Measurements from ENCODE around the gene CTIF.
A peak's percentile ranks its signal among the peaks of the same experiment; 100 is the strongest.

CTIF gene

GRCh38 chr18:48784656-48785055 lies 245.8 kb downstream of the CTIF start:
- H2BK5ac ChIP-seq (ENCODE audit: low read length), result no peak overlapping the region
- H2BK15ac ChIP-seq (ENCODE audit: low read length), result no peak overlapping the region
- H3K4me1 ChIP-seq (ENCODE audit: control insufficient read depth in 2 of 2, insufficient read depth in 1 of 2, low read depth in 1 of 2, low read length in 2 of 2), result peaks cover 27 to 35% of the 10 kb centered on the region in 2 donors
- no peak overlapping the region for H2BK12ac ChIP-seq (ENCODE audit: low read length)
- H3K4me3 ChIP-seq (ENCODE audit: low read length in 2 of 2), result no peak overlapping the region
- H3K27me3 ChIP-seq (ENCODE audit: control insufficient read depth in 3 of 3, insufficient read depth in 3 of 3, low read depth in 1 of 3, low read length in 3 of 3), result no peaks in the 10 kb centered on the region
- H2AK5ac ChIP-seq (ENCODE audit: low read depth, low read length), result no peak overlapping the region
- H3K4me2 ChIP-seq (ENCODE audit: insufficient read depth, low read length, poor library complexity, severe bottlenecking), result no peak overlapping the region
- H2AFZ ChIP-seq (ENCODE audit: low read length), result no peak overlapping the region
- H4K8ac ChIP-seq (ENCODE audit: low read depth, low read length), result no peak overlapping the region
- no peak for DNase-seq (ENCODE audit: low spot score)
- no peaks in the 10 kb centered on the region for H3K79me1 ChIP-seq (ENCODE audit: low read depth, low read length)
- no peak overlapping the region for H3K4ac ChIP-seq (ENCODE audit: low read length)
- no peak overlapping the region for H3K27ac ChIP-seq (replicated peaks; ENCODE audit: low read length)
- H3K14ac ChIP-seq (ENCODE audit: low read length), result no peak overlapping the region
- H3K9me3 ChIP-seq (replicated peaks in 1 of 2; ENCODE audit: control insufficient read depth in 2 of 2, insufficient read depth in 1 of 2, low read depth in 1 of 2, low read length in 2 of 2), result peaks cover 0 to 2% of the 10 kb centered on the region in 2 donors
- peak overlapping the region; percentile 82 for H3K9ac ChIP-seq (ENCODE audit: low read depth, low read length, poor library complexity)
- no CpG with 5 or more reads among the region's 5 CpGs for WGBS, 2 donors (ENCODE audit: extremely low coverage in 2 of 2, insufficient read length in 2 of 2, insufficient replicate concordance in 1 of 2)
- no peak overlapping the region for H4K91ac ChIP-seq (ENCODE audit: low read depth, low read length, poor library complexity)
- H3K18ac ChIP-seq (ENCODE audit: low read length), result no peak overlapping the region
- no peak overlapping the region for H3K23ac ChIP-seq (ENCODE audit: low read depth, low read length, poor library complexity)
- no peaks in the 10 kb centered on the region for H3K36me3 ChIP-seq (replicated peaks in 1 of 2; ENCODE audit: control insufficient read depth in 2 of 2, insufficient read depth in 2 of 2, low read length in 2 of 2)
- H2BK120ac ChIP-seq (ENCODE audit: low read depth, low read length), result no peak overlapping the region

- H2BK12ac ChIP-seq (ENCODE audit: low read length), result no peak overlapping the region
- no peak for DNase-seq (ENCODE audit: low spot score)
- H4K91ac ChIP-seq (ENCODE audit: low read depth, low read length, poor library complexity), result no peak overlapping the region
- H2AFZ ChIP-seq (ENCODE audit: low read length), result no peak overlapping the region
- no peak overlapping the region for H2AK5ac ChIP-seq (ENCODE audit: low read depth, low read length)
- H3K23ac ChIP-seq (ENCODE audit: low read depth, low read length, poor library complexity), result no peak overlapping the region
- H3K79me1 ChIP-seq (ENCODE audit: low read depth, low read length), result no peaks in the 10 kb centered on the region
- no peak overlapping the region for H3K4me3 ChIP-seq (ENCODE audit: low read length in 2 of 2)
- no peak overlapping the region for H3K9ac ChIP-seq (ENCODE audit: low read depth, low read length, poor library complexity)
- H3K9me3 ChIP-seq (replicated peaks in 1 of 2; ENCODE audit: control insufficient read depth in 2 of 2, insufficient read depth in 1 of 2, low read depth in 1 of 2, low read length in 2 of 2), result peaks cover 0 to 2% of the 10 kb centered on the region in 2 donors
- H3K14ac ChIP-seq (ENCODE audit: low read length), result no peak overlapping the region
- peaks cover 24 to 30% of the 10 kb centered on the region in 2 donors for H3K4me1 ChIP-seq (ENCODE audit: control insufficient read depth in 2 of 2, insufficient read depth in 1 of 2, low read depth in 1 of 2, low read length in 2 of 2)
- no peak overlapping the region for H4K8ac ChIP-seq (ENCODE audit: low read depth, low read length)
- H3K27me3 ChIP-seq (ENCODE audit: control insufficient read depth in 3 of 3, insufficient read depth in 3 of 3, low read depth in 1 of 3, low read length in 3 of 3), result no peaks in the 10 kb centered on the region
- H3K4ac ChIP-seq (ENCODE audit: low read length), result no peak overlapping the region
- no peak overlapping the region for H3K4me2 ChIP-seq (ENCODE audit: insufficient read depth, low read length, poor library complexity, severe bottlenecking)
- H3K27ac ChIP-seq (replicated peaks; ENCODE audit: low read length), result no peak overlapping the region
- no peak overlapping the region for H2BK15ac ChIP-seq (ENCODE audit: low read length)
- H3K36me3 ChIP-seq (replicated peaks in 1 of 2; ENCODE audit: control insufficient read depth in 2 of 2, insufficient read depth in 2 of 2, low read length in 2 of 2), result no peaks in the 10 kb centered on the region
- no peak overlapping the region for H2BK5ac ChIP-seq (ENCODE audit: low read length)
- H3K18ac ChIP-seq (ENCODE audit: low read length), result no peak overlapping the region
- no peak overlapping the region for H2BK120ac ChIP-seq (ENCODE audit: low read depth, low read length)
- no CpG with 5 or more reads among the region's 5 CpGs for WGBS, 2 donors (ENCODE audit: extremely low coverage in 2 of 2, insufficient read length in 2 of 2, insufficient replicate concordance in 1 of 2)
Observed at GRCh38 chr18:48785091-48785614, 246.3 kb downstream of the CTIF start.

- Histone ChIP-seq H3K4ac (ENCODE audit: low read length) (no peak overlapping the region), H3K9ac (ENCODE audit: low read depth, low read length, poor library complexity) (no peak overlapping the region), H3K27me3 (ENCODE audit: control insufficient read depth in 3 of 3, insufficient read depth in 3 of 3, low read depth in 1 of 3, low read length in 3 of 3) (no peaks in the 10 kb centered on the region), H2BK15ac (ENCODE audit: low read length) (no peak overlapping the region), H3K4me3 (ENCODE audit: low read length in 2 of 2) (no peak overlapping the region), H3K18ac (ENCODE audit: low read length) (no peak overlapping the region), H2BK12ac (ENCODE audit: low read length) (no peak overlapping the region), H3K36me3 (replicated peaks in 1 of 2; ENCODE audit: control insufficient read depth in 2 of 2, insufficient read depth in 2 of 2, low read length in 2 of 2) (no peaks in the 10 kb centered on the region), H3K4me1 (ENCODE audit: control insufficient read depth in 2 of 2, insufficient read depth in 1 of 2, low read depth in 1 of 2, low read length in 2 of 2) (peaks cover 16 to 23% of the 10 kb centered on the region in 2 donors), H2BK120ac (ENCODE audit: low read depth, low read length) (no peak overlapping the region), H3K9me3 (replicated peaks in 1 of 2; ENCODE audit: control insufficient read depth in 2 of 2, insufficient read depth in 1 of 2, low read depth in 1 of 2, low read length in 2 of 2) (peaks cover 0 to 2% of the 10 kb centered on the region in 2 donors), H2AK5ac (ENCODE audit: low read depth, low read length) (no peak overlapping the region), H2AFZ (ENCODE audit: low read length) (no peak overlapping the region), H3K79me1 (ENCODE audit: low read depth, low read length) (no peaks in the 10 kb centered on the region), H4K8ac (ENCODE audit: low read depth, low read length) (no peak overlapping the region), H3K14ac (ENCODE audit: low read length) (no peak overlapping the region), H3K4me2 (ENCODE audit: insufficient read depth, low read length, poor library complexity, severe bottlenecking) (no peak overlapping the region), H2BK5ac (ENCODE audit: low read length) (no peak overlapping the region), H4K91ac (ENCODE audit: low read depth, low read length, poor library complexity) (no peak overlapping the region), H3K27ac (replicated peaks; ENCODE audit: low read length) (no peak overlapping the region), H3K23ac (ENCODE audit: low read depth, low read length, poor library complexity) (no peak overlapping the region)
- DNase-seq (ENCODE audit: low spot score), result no peak
- WGBS, 2 donors (ENCODE audit: extremely low coverage in 2 of 2, insufficient read length in 2 of 2, insufficient replicate concordance in 1 of 2), result no CpG with 5 or more reads among the region's 12 CpGs
Observed at GRCh38 chr18:48785736-48786454, 247.1 kb downstream of the CTIF start.

GRCh38 chr18:48786455-48787202 lies 247.8 kb downstream of the CTIF start:
- no peak overlapping the region for H2BK5ac ChIP-seq (ENCODE audit: low read length)
- no peak overlapping the region for H2BK15ac ChIP-seq (ENCODE audit: low read length)
- H2AFZ ChIP-seq (ENCODE audit: low read length), result no peak overlapping the region
- no peak overlapping the region for H3K14ac ChIP-seq (ENCODE audit: low read length)
- H3K4me2 ChIP-seq (ENCODE audit: insufficient read depth, low read length, poor library complexity, severe bottlenecking), result no peak overlapping the region
- H2AK5ac ChIP-seq (ENCODE audit: low read depth, low read length), result no peak overlapping the region
- no peaks in the 10 kb centered on the region for H3K36me3 ChIP-seq (replicated peaks in 1 of 2; ENCODE audit: control insufficient read depth in 2 of 2, insufficient read depth in 2 of 2, low read length in 2 of 2)
- no peak overlapping the region for H2BK12ac ChIP-seq (ENCODE audit: low read length)
- no peak overlapping the region for H3K4ac ChIP-seq (ENCODE audit: low read length)
- H3K18ac ChIP-seq (ENCODE audit: low read length), result peak overlapping the region; percentile 8
- H3K27me3 ChIP-seq (ENCODE audit: control insufficient read depth in 3 of 3, insufficient read depth in 3 of 3, low read depth in 1 of 3, low read length in 3 of 3), result no peaks in the 10 kb centered on the region
- no peak overlapping the region for H4K8ac ChIP-seq (ENCODE audit: low read depth, low read length)
- H3K23ac ChIP-seq (ENCODE audit: low read depth, low read length, poor library complexity), result no peak overlapping the region
- H2BK120ac ChIP-seq (ENCODE audit: low read depth, low read length), result no peak overlapping the region
- WGBS, 2 donors (ENCODE audit: extremely low coverage in 2 of 2, insufficient read length in 2 of 2, insufficient replicate concordance in 1 of 2), result no CpG with 5 or more reads among the region's 10 CpGs
- H3K9me3 ChIP-seq (replicated peaks in 1 of 2; ENCODE audit: control insufficient read depth in 2 of 2, insufficient read depth in 1 of 2, low read depth in 1 of 2, low read length in 2 of 2), result peaks cover 0 to 2% of the 10 kb centered on the region in 2 donors
- H3K79me1 ChIP-seq (ENCODE audit: low read depth, low read length), result no peaks in the 10 kb centered on the region
- no peak overlapping the region for H4K91ac ChIP-seq (ENCODE audit: low read depth, low read length, poor library complexity)
- no peak overlapping the region for H3K4me3 ChIP-seq (ENCODE audit: low read length in 2 of 2)
- H3K9ac ChIP-seq (ENCODE audit: low read depth, low read length, poor library complexity), result no peak overlapping the region
- no peak overlapping the region for H3K27ac ChIP-seq (replicated peaks; ENCODE audit: low read length)
- no peak for DNase-seq (ENCODE audit: low spot score)
- peaks cover 11 to 20% of the 10 kb centered on the region in 2 donors for H3K4me1 ChIP-seq (ENCODE audit: control insufficient read depth in 2 of 2, insufficient read depth in 1 of 2, low read depth in 1 of 2, low read length in 2 of 2)
